ENCODE measurements around the gene KLHDC3.

Gene KLHDC3

GRCh38 chr6:43058531-43058930, 44.5 kb downstream of the KLHDC3 start:
- no peak for DNase-seq (ENCODE audit: low read depth in 2 of 2)

DNA sequence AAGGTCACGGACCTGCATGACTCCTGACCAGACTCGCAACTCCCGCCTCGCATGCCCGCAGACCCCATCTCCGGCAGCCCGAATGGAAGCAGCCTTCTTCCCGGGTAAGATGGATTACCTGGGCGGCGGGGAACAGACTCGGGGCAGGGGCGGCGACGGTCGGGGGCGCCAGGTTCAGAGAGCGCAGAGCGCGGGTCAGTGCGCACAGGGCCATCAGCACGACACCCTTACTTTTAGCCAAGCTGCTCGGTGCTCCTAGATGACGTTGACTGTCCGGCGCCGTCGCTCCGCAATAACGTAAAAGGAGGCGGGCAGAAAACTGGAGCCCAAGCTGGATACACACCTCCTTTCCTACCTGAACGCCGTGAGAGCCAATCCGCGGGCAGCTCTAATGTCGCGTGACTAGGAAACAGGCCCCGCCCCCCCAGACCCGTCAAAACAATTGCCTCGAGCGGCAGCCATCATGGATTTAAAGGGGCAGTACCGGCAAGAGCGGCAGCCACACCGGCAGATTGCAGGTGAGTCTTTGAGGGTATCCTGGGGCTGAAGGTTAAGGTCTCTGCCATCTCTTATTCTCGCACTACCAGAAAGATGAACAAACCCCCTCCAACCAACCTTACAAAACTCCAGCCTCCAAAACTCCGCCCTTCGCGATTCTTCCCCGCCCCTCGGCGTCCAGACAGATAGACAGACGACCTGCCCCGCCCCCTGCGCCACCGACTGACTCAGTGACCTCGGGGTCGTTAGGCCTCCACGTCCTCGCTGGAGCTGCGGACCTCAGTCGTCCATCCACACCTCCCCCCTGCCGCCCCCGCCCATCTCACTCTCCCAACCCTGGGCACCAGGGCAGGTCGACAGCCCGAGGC, 45.4 kb downstream of the KLHDC3 start, which contains the start of the genes KLC4 and MRPL2:
TSS of gene KLC4 (plus strand) at position 464 of the 866 bp plus-strand sequence. CDS start 1,705 bp downstream, outside the sequence.
TSS of gene MRPL2 (minus strand) at position 267 of the 866 bp plus-strand sequence. CDS start at position 214, 53 bp downstream.
- peak; percentile 96 to 98 for DNase-seq (ENCODE audit: low read depth in 2 of 2)

- DNase-seq (ENCODE audit: low read depth in 2 of 2): no peak
Observed at GRCh38 chr6:43060034-43060754, 46.1 kb downstream of the KLHDC3 start.

DNA sequence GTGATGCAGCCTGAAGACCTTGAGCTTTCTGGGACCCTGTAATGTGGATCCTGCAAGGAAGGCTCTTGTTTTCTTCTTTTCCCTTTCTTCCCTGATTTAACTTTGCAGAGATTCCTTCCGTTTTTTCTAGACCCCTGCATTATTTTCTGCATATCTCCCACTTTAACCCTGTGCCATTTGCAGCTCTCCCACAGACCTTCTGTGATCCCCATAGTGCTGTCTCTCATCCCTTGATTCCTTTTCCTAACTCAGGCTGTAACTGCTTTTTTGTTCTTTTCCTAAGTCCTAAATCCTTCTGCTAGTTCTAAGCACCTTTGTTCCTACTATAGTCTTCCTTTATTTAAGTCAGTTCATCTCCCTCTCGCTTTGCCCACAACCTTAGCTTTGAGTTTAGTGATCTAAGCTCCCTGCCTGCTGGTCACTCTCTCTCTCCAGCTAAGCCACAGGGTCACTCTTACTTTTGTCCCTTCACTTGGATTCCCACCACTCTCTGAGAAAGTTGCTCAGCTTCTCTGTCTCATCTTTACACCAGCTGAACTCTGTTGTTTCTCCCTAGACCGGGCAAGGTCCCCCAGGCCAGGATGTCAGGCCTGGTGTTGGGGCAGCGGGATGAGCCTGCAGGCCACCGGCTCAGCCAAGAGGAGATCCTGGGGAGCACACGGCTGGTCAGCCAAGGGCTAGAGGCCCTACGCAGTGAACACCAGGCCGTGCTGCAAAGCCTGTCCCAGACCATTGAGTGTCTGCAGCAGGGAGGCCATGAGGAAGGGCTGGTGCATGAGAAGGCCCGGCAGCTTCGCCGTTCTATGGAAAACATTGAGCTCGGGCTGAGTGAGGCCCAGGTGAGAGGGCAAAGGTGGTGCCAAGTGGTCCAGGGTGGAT, 46.9 kb downstream of the KLHDC3 start:
- no peak for DNase-seq (ENCODE audit: low read depth in 2 of 2)

DNA sequence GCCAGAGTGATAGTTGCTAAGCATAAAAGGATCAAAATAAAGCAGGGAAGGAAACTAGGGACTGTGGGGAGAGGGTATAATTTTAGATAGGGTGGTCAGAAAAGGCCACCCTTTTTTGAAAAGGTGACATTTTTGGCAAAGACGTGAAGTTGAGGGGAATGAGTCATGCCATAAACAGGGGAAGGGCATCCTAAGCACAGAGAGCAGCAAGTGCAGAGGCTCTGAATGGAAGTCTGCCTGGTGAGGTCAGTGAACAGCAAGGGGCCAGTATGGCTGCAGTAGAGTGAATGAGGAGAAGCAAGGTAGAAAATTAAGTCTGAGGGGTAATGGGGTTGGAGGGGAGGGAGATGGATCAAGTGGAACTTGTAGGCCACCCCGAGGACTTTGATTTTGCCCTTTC, 47.8 kb downstream of the KLHDC3 start:
- DNase-seq (ENCODE audit: low read depth in 2 of 2): no peak

DNA sequence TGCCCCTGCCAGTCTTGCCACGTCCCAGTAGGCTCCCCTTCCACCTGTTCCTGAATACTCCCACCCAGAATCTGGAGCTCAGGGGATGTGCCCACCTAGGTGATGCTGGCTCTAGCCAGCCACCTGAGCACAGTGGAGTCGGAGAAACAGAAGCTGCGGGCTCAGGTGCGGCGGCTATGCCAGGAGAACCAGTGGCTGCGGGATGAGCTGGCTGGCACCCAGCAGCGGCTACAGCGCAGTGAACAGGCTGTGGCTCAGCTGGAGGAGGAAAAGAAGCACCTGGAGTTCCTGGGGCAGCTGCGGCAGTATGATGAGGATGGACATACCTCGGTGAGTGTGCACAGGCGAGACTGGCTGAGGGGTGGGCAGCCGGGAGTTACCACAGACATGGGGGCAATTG, 48.8 kb downstream of the KLHDC3 start:
- no peak for DNase-seq (ENCODE audit: low read depth in 2 of 2)

DNA sequence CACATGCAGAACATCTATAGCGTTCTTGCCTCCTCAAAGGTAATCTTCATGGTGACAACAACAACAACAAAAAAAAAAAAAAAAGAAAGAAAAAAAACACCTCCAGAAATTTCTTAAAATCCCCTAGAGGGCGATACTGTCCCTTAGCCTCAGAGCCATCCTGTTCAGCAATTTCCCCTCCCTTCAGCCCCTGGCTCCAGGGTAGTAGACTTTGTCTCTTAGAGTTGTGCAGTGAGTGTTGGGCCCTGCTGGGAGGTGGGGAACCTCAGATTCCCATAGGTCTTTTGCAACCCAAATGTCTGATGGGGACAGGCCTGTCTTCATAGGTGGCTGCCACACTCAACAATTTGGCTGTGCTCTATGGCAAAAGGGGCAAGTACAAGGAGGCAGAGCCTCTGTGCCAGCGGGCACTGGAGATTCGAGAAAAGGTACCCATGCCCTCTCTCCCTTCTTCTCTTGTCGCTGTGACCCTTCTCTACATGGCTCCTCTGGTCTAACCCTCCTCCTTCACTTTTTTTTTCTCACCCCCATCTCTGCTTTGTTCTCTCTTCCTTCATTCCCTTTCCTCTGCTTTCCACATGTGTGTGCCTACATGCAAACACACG, 56.1 kb downstream of the KLHDC3 start:
- no peak for DNase-seq (ENCODE audit: low read depth in 2 of 2)

Data from stimulated activated CD8-positive, alpha-beta memory T cell treated with anti-CD3 and anti-CD28 coated beads, Interleukin-7, amount 100 ng/mL, for 4 hours (primary cell).